ENCODE results near the gene MAVS.
"Not testable (repeated sequence)": the region's sequence is repeated elsewhere in the genome, so short reads cannot be mapped to it uniquely, and the experiment has no call there.

MAVS gene

DNA sequence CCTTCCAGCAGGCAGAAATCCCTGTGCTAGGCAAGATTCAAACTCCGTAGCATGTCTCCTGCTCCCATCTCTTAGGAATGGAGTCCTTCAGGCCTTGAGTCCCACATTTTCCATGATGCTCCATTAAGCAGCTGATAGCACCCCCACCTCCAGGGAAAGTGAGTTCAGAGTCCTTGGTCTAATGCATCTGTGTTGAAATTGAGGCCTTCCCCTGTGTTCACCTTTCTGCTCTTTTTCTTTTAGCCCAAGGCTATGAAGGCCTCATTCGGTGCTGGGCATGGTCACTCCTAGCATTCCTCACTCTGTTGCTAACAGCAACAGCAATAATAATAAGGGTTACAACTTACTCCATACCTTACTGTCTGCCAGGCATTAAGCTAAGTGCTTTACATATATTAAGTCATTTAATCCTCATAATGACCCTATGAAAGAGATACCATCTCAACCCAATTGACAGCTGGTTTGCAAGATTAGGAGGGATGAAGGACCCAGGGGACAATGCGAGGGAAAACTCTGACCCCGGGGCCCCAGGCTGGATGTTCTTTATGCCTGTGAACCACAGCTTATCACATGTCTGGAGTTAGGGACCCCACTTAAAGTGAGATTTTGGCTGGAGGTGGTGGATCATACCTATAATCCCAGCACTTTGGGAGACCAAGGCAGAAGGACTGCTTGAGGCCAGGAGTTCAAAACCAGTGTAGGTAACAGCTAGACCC, 25.1 kb downstream of the MAVS start:
- Mint-ChIP-seq H3K27me3 (no peaks in the 10 kb centered on the region), H3K27ac (no peak overlapping the region), H3K4me3 (no peak overlapping the region), H3K36me3 (peaks cover 37% of the 10 kb centered on the region), H3K4me1 (peaks cover 16% of the 10 kb centered on the region), H3K9me3 (no peaks in the 10 kb centered on the region)
- CTCF ChIA-PET = interaction anchor here (0.9 kb wide), 1 partner anchor 17 kb away, joined by 5 read pairs; no protein-coding TSS in a partner anchor
- DNase-seq = no peak

DNA sequence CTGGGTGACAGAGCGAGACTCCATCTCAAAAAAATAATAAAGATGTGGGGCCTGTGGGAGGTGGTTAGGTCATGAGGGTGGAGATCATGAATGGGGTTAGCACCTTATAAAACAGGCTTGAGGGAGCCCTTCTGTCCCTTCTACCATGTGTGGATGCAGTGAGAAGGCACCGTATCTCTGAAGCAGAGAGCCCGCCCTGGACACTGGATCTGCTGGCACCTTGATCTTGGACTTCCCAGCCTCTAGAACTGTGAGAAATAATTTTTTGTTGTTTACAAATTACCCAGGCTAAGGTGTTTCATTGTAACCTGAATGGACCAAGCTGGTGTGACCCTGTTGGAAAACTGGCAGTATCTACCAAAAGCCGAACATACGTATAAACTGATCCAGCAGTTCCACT, 26.9 kb downstream of the MAVS start:
- Mint-ChIP-seq H3K4me3 (no peak overlapping the region), H3K36me3 (peaks cover 36% of the 10 kb centered on the region), H3K27me3 (no peaks in the 10 kb centered on the region), H3K27ac (peak overlapping the region; percentile 45), H3K9me3 (no peaks in the 10 kb centered on the region), H3K4me1 (peaks cover 16% of the 10 kb centered on the region)
- CTCF ChIA-PET = no interaction called here
- no peak for DNase-seq

DNA sequence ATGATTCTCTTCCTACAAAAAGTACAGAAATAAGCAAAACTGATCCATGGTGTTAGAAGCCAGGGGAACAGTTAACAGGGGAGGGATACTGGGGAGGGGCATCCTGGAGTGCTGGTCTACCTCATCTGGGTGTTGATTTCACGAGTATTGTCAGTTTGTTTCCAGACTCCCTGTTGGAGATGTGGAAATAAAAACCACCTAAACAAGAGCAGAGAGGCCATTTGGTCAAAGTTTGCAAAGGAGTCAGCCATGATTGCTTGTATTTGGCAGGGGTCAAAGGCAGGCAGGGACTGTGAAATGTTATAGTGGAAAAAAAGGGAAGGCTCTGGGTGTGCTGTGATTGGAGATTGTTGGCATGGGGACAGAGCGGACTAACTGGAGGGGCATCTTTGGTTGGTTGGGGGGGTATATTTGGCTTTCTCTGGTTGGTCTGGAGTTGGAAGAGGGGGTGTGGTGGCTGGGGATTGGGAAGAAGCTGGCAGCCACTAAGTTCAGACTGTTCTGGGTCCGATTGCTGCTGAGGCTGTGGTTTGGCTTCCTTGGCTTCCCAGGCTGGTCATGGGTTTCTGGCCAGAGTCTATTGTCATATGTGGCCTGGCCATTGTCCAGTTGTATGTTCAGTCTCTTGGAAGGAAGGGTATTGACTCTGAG, 27.7 kb downstream of the MAVS start:
- H3K4me3 Mint-ChIP-seq = no peak overlapping the region
- H3K36me3 Mint-ChIP-seq = peaks cover 39% of the 10 kb centered on the region
- no peaks in the 10 kb centered on the region for H3K27me3 Mint-ChIP-seq
- no peak overlapping the region for H3K27ac Mint-ChIP-seq
- DNase-seq = no peak
- CTCF ChIA-PET = interaction anchor here (1.0 to 2.1 kb wide), 2 partner anchors 9 to 19 kb away, joined by 3 to 6 read pairs; no protein-coding TSS in a partner anchor
- H3K9me3 Mint-ChIP-seq = no peaks in the 10 kb centered on the region
- H3K4me1 Mint-ChIP-seq = peaks cover 16% of the 10 kb centered on the region

DNA sequence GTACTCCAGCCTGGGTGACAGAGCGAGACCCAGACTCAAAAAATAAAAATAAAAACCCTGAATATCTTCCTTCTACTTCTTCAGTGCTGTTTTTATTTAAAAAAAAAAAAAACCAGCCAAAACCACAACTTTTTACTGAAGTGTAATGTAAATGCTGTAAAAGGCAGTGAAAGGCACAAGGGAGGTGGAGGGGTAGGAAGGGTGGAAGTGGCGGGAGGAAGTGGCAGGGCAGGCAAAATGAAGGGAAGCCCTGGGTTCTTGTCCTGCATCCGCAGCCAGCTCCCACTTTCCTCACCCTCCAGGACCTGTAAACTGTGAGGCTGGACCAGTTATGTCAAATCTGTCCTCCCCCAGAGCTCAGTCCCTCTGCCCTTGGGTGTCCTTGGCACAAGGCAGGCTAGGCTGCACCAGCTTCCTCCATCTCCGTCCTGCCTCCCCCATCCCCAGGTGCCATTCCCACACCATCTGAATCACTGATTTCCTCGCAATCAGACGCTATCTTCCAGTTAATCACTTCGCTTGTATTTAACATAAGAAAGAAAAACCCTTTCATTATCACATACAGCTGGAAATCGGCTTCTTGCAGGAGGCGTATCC, 28.8 kb downstream of the MAVS start:
- no peak overlapping the region for H3K27ac Mint-ChIP-seq
- H3K4me3 Mint-ChIP-seq = no peak overlapping the region
- H3K4me1 Mint-ChIP-seq = peaks cover 16% of the 10 kb centered on the region
- H3K27me3 Mint-ChIP-seq = no peaks in the 10 kb centered on the region
- DNase-seq = no peak
- CTCF ChIA-PET = interaction anchor here (1.0 to 2.1 kb wide), 2 partner anchors 10 to 21 kb away, joined by 3 to 6 read pairs; no protein-coding TSS in a partner anchor
- H3K36me3 Mint-ChIP-seq = peaks cover 39% of the 10 kb centered on the region
- H3K9me3 Mint-ChIP-seq = no peaks in the 10 kb centered on the region

DNA sequence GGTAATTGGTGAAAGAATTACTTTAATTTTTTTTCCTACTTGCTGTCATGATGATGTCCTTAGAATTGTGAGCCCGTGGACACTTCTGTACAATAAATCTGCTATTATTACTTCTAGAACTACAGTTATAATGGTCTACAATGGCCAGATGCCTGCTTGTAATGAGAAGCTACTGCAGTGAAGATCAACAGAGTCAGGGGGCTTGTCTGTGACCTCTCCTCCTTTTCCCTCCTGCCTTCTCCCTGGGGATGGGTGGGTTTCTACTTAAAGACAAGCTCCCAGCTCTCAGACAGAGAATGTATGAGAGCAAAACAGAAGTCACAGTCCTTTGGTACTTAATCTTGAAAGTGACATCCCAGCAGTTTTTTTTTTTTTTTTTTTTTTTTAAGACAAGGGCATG, 29.4 kb downstream of the MAVS start:
- Mint-ChIP-seq H3K4me1 (peaks cover 16% of the 10 kb centered on the region), H3K4me3 (no peak overlapping the region), H3K9me3 (no peaks in the 10 kb centered on the region), H3K27ac (no peak overlapping the region), H3K27me3 (no peaks in the 10 kb centered on the region), H3K36me3 (peaks cover 38% of the 10 kb centered on the region)
- CTCF ChIA-PET = interaction anchor here (2.1 kb wide), 1 partner anchor 21 kb away, joined by 6 read pairs; no protein-coding TSS in a partner anchor
- no peak for DNase-seq

DNA sequence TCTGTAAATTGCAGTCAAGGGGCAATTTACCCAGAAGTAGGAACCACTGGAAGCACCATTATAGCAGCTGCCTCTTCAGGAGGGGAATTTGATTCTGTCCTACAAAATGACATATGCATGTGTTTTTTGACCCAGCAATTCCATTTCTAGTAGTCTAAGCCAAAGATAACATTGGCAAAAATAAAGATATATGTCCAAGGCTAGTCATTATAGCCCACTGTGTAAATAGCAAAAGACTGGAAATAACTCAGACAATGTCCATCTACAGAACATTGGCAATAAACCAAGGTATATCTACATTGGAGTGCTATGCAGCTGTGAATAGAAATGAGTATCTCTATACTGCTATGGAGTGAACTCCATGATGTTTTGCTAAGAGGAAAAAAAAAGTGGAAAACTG, 30.0 kb downstream of the MAVS start:
- no peak overlapping the region for H3K4me3 Mint-ChIP-seq
- no peaks in the 10 kb centered on the region for H3K27me3 Mint-ChIP-seq
- H3K4me1 Mint-ChIP-seq = peaks cover 16% of the 10 kb centered on the region

DNA sequence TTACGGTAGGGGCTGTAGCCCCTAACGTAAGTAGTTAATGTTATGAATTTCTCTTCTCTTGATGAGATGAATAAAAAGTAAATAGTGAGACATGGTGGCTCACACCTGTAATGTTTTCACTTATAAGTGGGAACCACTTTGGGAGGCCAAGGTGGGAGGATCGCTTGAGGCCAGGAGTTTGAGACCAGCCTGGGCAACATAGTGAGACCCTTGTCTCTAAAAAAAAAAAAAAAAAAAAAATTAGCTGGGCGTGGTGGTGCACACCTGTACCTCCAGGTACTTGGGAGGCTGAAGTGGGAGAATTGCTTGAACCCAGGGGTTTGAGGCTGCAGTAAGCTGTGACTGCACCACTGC, 32.3 kb downstream of the MAVS start:
- CTCF ChIA-PET, H3K9me3 Mint-ChIP-seq, H3K4me3 Mint-ChIP-seq, DNase-seq, H3K27ac Mint-ChIP-seq, H3K27me3 Mint-ChIP-seq: not testable (repeated sequence)
- Mint-ChIP-seq H3K4me1 (peaks cover 15% of the 10 kb centered on the region), H3K36me3 (peaks cover 23% of the 10 kb centered on the region)

More for the DNA sequence above, 30.0 kb downstream of the MAVS start:
- no peak overlapping the region for H3K27ac Mint-ChIP-seq
- no peaks in the 10 kb centered on the region for H3K9me3 Mint-ChIP-seq
- CTCF ChIA-PET = no interaction called here
- peaks cover 37% of the 10 kb centered on the region for H3K36me3 Mint-ChIP-seq
- DNase-seq = no peak

DNA sequence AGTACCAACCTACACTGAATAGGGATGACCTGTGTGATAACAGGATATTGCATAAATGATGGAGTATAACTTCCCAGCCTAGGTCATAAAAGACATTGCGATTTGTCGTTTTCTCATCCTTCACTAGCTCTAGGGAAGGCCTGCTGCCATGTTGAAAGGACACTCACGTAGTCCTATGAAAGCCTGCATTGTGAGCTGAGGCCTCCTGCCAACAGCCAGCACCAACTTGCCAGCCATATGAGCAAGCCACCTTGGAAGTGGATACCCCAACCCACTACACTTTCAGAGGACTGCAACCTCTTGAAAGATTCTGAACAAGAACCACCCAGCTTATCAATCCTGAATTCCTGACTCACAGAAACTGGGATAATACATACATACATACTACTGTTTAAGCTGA, 39.1 kb downstream of the MAVS start:
- CTCF ChIA-PET = interaction anchor here (0.7 to 0.8 kb wide), 2 partner anchors 31 to 85 kb away, joined by 3 to 4 read pairs; no protein-coding TSS in a partner anchor
- H3K27me3 Mint-ChIP-seq = peaks cover 4% of the 10 kb centered on the region
- peak; percentile 4 for DNase-seq
- H3K9me3 Mint-ChIP-seq = no peaks in the 10 kb centered on the region
- H3K27ac Mint-ChIP-seq = no peak overlapping the region
- peaks cover 24% of the 10 kb centered on the region for H3K36me3 Mint-ChIP-seq
- H3K4me3 Mint-ChIP-seq = no peak overlapping the region
- H3K4me1 Mint-ChIP-seq = peaks cover 21% of the 10 kb centered on the region

DNA sequence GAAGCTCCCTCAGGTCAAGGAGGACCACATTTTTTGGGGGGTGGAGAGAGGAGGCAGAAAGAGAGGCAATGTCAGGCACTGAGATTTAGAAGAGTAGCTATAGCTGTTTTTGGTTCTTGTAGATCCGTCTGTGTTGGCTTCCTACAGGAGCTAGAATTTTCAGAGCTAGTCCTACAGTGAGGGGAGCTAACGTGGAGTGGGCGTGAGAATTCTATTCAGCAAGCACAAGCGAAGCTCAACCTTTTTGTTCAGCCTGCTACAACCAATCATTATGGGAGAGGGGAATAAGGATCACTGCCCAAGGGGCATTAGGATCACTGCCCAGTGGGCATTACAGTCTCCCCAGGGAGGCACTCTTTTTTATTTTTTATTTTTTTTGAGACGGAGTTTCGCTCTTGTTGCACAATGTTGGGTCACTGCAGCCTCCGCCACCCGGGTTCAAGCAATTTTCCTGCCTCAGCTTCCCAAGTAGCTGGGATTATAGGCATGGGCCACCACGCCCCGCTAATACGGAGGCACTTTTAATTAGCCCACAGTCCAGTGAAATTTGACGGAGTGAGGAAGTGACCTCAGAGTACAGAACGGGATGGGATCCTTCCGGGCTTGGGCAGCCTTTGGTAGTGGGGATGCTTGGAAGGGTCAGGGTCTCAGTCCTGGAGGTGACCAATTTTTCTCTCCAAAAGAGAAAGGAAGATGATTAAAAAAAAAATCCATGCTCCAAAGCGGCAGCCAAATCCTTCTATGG, 41.4 kb downstream of the MAVS start:
- H3K36me3 Mint-ChIP-seq = peaks cover 43% of the 10 kb centered on the region

DNA sequence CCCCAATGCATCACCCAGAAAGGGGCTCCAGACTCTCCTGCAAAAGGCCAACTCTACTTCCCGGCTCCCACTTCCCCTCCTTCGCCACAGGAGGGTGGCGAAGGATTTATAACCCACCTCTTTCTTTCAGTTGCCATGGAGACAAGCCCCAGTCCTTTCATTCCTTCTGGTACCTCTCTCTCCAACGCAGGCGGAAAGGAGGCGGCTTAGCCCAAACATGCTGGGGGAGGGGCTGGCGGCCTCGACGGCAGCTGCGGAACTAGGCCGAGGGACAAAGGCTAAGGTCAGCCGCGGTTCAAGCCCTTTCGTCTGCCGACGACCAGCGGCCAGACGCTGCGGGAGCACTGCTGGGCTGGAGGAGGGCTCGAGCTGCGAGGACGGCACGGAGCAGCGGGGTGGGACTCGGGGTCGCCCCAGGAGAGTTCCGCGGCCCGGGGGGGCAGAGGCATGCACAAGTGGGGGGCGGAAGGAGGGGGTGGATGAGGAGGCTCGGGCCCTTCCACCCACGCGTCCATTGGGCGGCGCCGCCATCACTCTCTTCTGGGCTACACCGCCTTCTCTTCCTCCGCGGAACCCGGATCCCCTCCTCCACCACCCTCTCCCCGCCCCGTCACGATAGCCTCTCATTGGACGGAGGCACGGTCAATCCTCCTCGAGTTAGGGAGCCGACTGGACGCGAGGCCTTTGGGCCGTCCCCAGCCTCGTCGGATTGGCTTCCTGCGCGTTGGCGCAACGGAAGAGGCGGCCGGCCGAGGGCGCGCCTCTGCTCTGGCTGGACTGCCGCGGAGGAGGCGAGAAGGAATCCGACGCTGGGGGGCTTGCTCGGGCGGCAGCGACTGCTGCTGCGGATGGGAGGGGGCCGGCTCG, 42.2 kb downstream of the MAVS start, which contains the start of gene PANK2:
PANK2 (plus strand) TSS at position 766 of the 867 bp plus-strand sequence.
- peaks cover 4% of the 10 kb centered on the region for H3K27me3 Mint-ChIP-seq
- peak; percentile 99 for DNase-seq
- H3K9me3 Mint-ChIP-seq = no peaks in the 10 kb centered on the region
- H3K27ac Mint-ChIP-seq = peak within 1 kb of the TSS; percentile 98
- peaks cover 52% of the 10 kb centered on the region for H3K4me1 Mint-ChIP-seq
- peaks cover 50% of the 10 kb centered on the region for H3K36me3 Mint-ChIP-seq
- H3K4me3 Mint-ChIP-seq = peak within 1 kb of the TSS; percentile 100
- CTCF ChIA-PET = no interaction called here

More for the DNA sequence above, 41.4 kb downstream of the MAVS start:
- peaks cover 44% of the 10 kb centered on the region for H3K4me1 Mint-ChIP-seq
- H3K4me3 Mint-ChIP-seq = peak overlapping the region; percentile 91
- CTCF ChIA-PET = interaction anchor here (0.6 to 1.3 kb wide), 4 partner anchors 32 to 204 kb away, joined by 3 to 4 read pairs (median 3); partner anchors contain the start of gene ADISSP
- peak overlapping the region; percentile 96 for H3K27ac Mint-ChIP-seq
- no peak for DNase-seq
- peaks cover 4% of the 10 kb centered on the region for H3K27me3 Mint-ChIP-seq
- no peaks in the 10 kb centered on the region for H3K9me3 Mint-ChIP-seq

DNA sequence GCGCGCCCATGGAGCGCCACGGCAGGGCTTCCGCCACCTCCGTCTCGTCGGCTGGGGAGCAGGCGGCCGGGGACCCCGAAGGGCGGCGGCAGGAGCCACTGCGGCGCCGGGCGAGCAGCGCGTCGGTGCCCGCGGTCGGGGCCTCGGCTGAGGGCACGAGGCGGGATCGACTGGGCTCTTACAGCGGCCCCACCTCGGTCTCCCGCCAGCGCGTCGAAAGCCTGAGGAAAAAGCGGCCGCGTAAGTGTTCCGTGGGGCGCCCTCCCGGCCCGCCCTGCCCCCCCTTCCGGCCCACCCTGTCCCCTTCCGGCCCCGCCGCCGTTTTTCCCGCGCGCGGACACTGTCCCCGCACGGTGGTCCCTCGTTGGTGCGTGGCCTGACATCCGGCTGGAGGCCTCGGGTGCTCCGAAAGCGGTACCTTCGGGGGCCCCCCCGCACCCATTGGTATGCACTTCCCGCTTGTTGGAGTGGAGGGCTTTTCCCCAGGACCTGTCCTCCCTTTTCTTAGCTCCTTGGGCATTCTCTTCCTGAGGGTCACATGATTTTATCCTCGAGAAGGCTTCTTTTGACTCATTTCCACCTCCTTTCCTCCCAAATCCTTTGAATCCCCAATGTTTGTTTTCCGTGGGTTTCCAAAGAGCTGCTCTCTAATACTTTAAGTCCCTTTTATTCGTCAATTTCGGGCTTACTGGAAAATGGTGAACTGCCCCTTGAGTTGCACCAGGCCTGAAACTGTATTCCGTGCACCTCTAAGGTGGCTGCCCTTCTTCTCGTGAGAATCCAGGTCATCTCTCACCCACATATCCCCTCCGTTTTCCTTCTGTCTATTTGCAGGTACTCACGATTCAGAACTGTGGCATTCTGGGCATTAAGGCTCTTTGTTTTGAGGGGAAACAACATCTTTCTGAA, 43.1 kb downstream of the MAVS start:
- peaks cover 51% of the 10 kb centered on the region for H3K36me3 Mint-ChIP-seq
- CTCF ChIA-PET = interaction anchor here (1.2 kb wide), 1 partner anchor 195 kb away, joined by 6 read pairs; no protein-coding TSS in a partner anchor
- H3K27ac Mint-ChIP-seq = peak overlapping the region; percentile 98
- peaks cover 4% of the 10 kb centered on the region for H3K27me3 Mint-ChIP-seq
- peak overlapping the region; percentile 100 for H3K4me3 Mint-ChIP-seq
- peak; percentile 65 for DNase-seq
- H3K4me1 Mint-ChIP-seq = peaks cover 54% of the 10 kb centered on the region
- H3K9me3 Mint-ChIP-seq = no peaks in the 10 kb centered on the region

DNA sequence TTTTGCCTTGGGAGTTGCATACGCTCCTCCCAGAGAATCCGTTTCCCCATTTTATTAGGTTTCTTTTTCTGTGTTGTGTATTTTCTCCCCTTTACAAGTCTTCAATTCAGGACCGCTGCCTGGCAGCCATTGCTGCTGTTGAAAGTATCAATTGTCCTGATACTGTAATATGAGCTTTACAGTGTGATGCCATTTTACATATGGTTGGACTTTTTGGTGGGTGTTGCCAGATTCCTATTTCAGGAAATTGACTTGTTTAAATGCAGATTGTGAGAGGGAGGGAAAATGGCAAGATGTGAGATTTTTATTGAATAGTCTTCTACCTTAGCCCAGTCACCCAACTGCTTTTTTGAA, 43.7 kb downstream of the MAVS start:
- no peaks in the 10 kb centered on the region for H3K9me3 Mint-ChIP-seq
- CTCF ChIA-PET = interaction anchor here (1.2 kb wide), 1 partner anchor 195 kb away, joined by 6 read pairs; no protein-coding TSS in a partner anchor
- peak overlapping the region; percentile 100 for H3K4me3 Mint-ChIP-seq
- H3K36me3 Mint-ChIP-seq = peaks cover 53% of the 10 kb centered on the region
- H3K27me3 Mint-ChIP-seq = peaks cover 4% of the 10 kb centered on the region
- peaks cover 57% of the 10 kb centered on the region for H3K4me1 Mint-ChIP-seq
- DNase-seq = peak; percentile 32
- H3K27ac Mint-ChIP-seq = peak overlapping the region; percentile 98

Measured in activated naive CD4-positive, alpha-beta T cell treated with anti-CD3 and anti-CD28 coated beads, Interleukin-2, amount 10 ng/mL, durations not matched to agents 7 days and 5 days (primary cell).